ENCODE results near the gene PSME3.

DNA sequence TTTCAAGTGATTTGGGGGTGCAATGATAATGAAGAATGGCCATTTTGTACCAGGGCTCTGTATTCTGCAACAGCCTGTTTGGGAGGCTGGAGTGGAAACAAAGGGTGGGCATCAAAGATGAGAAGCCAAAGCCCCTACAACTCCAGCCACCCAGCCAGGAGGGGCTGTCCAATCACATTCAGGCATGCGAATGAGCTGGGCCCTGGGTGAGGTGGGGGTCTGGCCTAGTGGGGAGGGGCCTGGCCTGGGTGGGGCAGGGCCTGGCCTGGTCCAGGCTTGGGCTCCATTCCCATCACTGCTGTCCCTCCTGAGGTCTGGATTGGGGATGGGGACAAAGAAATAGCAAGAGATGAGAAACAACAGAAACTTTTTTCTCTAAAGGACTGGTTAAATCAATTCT, 24.2 kb downstream of the PSME3 start:
- TF ChIP-seq POLR2AphosphoS5 (IDR thresholded peaks at IDR 0.05; ENCODE audit: borderline replicate concordance, low read depth, low read length) (no peak), EZH2 (IDR thresholded peaks at IDR 0.05) (no peak), FOXP2 (optimal IDR thresholded peaks at IDR 0.05; ENCODE audit: control extremely low read depth, extremely low read length, insufficient read depth) (no peak)
